HG02870 (cell line): Measurements from ENCODE around the gene ASIC1.
A peak's percentile ranks its signal among the peaks of the same experiment; 100 is the strongest.

Experiments used
- ATAC-seq: cut with Tn5 transposase; IDR thresholded peaks from one replicate; pipeline ENCODE4 v1.9.1; 2021; ENCODE audit warnings: mild to moderate bottlenecking, moderate library complexity; ENCODE audit not compliant: unreplicated experiment

The ASIC1 gene

DNA sequence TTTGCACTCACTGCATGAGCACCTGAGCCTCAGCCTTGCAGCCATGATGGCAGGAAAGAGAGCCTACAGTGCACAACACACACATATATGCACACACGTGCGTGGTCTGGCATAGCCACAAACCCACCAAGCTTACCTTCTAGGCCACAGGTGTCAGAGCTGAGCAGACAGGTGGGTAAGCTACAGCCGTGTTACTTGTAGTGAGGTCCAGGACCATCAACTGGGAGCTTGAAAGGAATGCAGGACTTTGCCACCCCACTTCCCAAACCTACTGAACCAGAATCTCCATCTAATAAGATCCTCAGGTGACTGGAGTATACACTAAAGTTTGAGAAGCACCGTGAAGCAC lies 2.7 kb downstream of the ASIC1 start:
- ATAC-seq: no peak

DNA sequence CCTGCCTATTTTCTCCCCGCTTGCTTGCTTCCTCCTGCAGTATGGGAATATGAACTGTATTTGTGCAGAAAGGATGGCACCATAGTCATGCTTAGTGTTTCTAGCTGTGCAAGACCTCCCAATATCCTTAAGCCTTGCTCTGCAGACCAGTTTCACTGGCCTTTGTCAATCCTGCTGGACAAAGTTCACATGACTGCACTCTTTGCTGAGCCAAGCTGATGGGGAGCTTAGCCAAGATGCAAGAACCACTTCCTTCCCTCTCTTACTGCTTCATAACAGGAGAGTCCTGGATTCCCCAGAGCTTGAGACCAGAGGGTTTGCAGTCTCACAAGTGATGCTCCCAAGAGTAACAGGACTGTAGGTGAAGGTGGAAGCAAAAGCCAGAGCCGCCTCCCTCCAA lies 3.8 kb downstream of the ASIC1 start:
- no peak for ATAC-seq

DNA sequence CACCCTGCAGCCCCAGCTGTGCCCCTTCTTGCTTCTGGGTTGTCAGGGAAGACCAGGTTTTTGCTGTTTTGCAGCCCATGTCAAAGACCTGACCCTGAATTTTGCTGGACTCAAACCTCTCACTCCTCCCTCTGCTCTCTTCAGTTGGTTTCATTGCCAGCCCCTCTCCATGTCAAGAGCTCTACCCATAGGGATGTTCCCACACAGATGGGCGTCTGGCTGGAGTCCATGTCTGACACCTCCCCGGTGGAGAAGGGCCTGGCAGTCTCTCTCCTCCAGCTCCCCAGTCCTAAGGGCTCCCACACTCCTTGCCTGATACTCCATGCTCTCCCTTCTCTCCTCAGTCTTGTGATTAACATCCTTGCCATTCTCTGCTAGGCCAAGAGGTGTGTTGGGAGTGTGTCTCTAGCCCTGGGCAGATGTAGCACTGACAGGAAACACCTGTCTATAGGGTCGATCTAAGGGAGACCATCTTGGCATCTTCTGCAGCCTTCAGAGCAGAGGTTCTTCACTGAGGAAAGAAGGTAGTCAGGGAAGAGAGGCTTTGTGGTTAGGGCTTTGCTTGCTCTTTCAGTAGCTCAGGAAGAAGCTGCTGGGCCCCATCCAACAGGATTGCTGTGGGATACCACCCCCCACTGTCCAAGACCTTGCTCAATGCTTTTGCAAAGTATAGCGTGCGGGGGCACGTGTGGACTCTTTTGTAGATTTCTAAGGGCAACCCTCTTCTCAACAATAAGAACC lies 4.7 kb downstream of the ASIC1 start:
- no peak for ATAC-seq

DNA sequence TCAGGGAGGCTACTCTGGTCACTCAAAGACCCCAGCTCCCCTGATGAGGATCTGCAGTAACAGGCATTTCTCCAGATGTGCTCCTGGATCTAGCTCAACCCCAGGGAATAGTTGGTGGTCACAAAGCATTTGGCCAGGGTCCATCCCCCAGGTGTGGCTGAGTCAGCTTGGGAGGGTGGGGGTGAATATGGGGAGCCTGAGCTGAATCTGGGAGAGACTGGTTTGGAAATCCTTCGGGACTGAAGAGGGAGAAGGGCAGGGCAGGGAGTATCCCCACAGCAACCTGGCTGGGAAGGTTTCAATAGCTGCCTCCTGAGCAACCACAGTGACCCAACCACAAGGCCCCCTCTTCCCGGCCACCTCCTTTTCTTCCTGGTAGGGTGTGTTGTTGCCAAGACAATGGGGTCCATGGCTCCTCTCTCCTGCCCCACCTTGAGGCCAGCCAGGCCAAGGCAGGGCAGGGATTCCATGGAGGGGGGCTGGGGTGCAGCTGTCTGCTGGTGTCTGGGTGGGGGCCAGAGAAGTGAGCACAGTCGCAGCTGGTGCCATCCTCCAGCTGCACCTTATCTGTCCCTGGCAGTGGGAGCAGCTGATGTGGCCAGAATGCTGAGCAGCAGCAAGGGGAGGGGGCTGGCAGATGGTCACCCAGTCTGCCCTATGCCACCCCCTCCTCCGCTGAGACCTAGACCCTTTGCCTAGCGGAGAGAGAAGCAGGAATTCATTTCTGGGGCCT lies 5.5 kb downstream of the ASIC1 start:
- ATAC-seq: no peak

DNA sequence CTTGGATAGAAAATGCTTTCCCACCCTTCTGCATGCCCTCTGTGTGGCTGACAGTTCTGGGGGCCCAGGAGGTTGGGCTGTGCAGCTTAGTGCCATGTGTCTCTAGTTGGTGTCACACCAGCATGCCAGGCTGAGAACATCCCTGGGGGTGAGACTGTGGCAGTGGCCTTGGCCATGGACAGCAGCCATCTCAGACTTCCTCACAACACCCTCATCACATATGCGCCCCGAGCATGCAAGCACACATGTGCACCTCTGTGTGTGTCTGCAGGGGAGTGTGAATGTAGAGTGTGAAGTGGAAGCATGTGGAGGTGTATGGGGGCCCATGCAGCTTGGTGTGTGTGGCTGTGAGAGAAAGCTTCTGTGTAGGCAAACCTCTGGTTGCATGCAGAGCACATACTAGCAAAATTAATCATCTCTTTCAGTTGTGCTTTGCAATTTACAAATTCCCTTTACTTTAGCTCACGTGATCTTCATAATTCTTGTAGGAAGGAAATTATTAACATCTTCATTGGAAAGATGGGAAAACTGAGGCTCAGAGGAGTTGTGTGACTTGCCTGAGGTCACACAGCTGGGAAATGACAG lies 8.4 kb downstream of the ASIC1 start:
- no peak for ATAC-seq

DNA sequence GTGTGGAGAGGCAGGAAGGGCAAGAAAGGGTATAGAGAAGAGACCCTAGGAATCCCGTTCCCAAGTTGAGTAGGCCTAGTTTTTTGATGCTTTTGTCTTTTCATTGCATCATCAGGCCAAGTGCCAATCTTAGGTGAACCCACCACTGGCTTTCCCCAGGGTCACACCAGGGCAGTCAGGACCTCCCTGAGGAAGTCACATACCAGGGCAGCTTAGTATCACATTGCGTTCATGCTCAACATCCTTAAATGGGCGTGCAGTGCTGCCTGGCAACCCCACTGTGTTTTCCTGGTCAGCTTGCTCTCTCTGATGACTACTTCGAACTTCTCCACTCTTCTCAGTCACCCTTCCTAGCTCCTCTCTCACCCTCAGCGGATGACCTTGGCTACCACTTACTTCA lies 9.0 kb downstream of the ASIC1 start:
- ATAC-seq: no peak

DNA sequence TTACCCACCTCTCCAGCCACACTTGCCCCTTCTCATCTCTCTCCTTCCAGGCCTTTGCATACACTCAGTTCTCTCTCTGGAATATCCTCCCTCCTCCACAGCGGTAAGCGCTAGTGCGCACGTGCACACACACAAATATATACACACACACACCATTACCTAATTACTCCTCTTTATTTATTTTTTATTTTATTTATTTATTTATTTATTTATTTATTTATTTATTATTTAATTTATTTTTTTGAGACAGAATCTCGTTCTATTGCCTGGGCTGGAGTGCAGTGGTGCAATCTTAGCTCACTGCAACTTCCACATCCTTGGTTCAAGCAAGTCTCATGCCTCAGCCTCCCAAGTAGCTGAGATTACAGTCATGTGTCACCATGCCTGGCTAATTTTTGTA lies 11.7 kb downstream of the ASIC1 start:
- no peak for ATAC-seq

DNA sequence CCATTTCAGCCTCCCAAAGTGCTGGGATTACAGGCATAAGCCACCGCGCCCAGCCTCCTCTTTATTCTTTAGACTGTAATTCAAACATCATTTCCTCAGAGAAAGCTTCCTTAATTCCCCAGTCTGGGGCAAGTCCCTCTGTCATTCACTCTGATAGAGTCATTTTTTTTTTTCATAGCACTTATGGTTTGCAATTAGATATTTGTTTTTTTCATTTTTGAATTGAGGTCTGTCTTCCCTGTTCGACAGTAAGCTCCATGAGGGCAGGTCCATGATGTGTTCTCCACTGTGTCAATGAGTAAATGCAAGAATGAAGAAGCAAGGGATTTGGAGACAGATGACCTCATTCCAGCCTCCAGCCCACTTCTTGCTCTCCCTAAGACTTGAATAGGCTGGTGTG lies 12.1 kb downstream of the ASIC1 start:
- no peak for ATAC-seq

DNA sequence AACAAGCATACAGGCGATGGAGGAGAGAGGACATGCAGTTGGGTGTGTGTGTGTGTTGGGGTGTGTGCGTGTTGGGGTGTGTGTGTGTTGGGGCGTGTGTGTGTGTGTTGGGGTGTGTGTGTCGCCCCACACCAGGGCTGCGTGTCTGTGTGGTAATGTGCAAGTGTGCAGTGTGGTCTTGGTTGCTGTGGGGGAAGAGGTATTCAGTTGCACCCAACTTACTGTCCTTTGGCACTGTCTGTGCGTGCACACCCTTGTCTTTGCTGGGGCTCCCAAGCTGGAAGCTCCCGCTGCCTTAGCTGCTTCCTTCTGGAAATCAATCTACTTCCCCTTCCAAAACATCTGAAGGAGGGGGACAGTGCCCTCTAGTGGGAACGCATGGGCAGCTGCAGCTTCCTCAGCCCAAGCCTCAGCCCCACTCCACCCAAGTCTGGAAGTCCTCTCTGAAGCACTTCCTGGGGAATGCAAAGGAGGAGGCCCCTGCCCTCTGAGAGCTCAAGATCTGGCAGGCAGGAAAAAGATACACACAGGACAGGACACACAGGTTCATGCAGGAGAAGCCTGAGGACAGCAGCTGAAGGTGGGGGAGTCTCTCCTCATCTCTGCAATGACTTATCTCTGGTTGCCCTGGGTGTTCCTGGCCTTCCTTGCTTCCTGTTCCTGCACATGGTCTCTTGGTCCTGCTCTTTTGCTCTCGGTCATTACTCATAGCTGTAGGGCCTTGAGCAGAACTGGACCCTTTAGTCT lies 13.1 kb downstream of the ASIC1 start:
- ATAC-seq: no peak

DNA sequence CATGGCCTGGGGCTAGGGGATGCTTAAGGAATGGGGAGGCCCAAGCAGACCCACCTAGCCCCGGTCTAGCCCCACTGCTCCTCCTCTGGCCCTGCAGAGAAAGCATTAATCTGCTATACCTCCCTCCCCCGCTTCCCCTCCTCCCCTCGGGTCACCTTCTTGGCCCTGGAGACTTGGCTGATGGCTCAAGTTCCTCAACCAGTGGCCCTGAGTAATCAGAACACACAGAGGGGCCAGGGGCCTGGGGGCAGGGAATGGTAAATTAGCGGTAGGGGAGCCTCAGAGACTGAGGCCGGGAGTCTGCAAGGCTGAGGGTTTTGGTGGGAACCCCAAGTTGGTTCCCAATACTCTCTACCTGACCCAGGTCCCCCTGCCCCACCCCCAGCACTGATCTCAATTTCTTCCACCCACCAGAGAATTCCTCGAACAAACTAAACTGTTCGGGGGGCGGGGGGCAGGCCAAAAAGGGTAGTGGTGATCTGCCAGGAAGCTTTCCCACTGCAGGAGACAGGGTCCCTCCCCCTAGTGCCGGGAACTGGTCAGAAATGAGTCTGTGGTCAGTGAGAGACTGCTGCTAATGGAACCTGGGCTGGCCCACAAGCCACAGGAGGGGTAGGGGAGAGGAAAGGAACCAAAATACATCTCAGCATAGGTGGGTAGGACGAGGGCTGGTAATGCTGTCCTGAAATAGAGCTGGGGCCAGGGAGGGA lies 15.0 kb downstream of the ASIC1 start:
- no peak for ATAC-seq

DNA sequence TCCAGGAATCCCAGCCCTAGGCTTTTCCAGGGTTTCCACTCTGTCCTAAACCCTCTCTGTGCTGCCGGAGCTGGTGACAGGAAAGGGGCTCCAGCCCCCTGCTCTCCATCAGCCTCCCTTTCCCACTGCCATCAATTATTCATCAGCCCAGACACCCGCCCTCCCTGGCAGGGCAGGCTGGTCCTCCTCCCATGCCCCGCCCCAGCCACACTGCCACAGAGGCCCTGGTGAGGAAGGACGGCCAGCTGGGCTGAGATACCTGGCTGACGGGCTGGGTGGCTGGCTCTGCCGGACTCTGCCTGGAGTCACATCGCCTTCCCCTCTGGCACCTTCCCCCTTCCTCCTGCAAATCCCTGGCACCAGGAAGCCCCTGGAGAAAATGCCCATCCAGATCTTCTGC lies 15.8 kb downstream of the ASIC1 start:
- ATAC-seq: no peak

DNA sequence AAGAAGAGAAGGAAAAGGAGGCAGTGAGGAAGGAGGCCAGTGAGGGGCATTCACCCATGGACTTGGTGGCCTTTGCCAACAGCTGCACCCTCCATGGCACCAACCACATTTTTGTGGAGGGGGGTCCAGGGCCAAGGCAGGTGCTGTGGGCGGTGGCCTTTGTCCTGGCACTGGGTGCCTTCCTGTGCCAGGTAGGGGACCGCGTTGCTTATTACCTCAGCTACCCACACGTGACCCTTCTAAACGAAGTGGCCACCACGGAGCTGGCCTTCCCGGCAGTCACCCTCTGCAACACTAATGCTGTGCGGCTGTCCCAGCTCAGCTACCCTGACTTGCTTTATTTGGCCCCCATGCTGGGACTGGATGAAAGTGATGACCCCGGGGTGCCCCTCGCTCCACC lies 16.3 kb downstream of the ASIC1 start:
- ATAC-seq: no peak

DNA sequence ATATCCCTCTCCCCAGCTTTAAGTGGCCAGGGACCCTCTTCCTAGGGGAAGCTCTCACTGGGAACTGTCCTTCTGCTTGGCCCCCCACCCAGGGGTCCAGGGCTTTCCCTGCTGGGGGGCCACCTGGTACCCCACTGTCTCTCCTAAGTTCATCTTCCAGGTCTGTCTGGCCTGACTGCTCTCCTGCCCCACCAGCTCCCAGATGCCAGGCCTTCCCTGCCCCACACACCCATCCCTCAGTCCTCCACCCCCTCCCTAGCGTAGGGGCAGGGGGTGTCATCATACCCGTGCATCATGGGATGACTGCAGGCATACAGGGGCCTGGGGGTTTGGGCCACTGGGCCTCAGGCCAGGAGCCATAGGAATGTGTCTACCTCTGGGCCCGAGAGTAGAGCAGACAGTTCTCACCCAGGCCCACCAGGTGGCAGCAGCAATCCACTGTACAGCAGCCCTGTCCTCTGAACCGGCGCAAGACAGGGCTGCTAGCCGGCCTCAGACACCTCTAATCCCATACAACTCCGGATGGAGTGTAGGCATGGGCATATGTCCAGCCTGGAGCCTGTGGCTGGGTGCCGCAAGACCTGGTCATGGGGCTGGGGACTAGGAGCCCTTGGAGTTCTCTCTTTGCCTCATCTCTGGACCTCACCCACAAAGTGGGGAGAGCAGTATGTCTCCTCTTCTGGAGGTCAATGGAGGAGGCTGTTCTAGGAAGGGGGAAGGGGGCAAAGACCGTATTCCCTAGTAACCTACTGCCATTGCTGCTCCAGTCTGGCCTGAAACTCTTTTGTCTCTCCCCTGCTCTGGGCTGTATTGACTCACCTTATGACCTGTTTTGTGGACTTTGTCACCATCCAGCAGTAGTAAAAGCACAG lies 17.8 kb downstream of the ASIC1 start:
- peak; percentile 83 for ATAC-seq

DNA sequence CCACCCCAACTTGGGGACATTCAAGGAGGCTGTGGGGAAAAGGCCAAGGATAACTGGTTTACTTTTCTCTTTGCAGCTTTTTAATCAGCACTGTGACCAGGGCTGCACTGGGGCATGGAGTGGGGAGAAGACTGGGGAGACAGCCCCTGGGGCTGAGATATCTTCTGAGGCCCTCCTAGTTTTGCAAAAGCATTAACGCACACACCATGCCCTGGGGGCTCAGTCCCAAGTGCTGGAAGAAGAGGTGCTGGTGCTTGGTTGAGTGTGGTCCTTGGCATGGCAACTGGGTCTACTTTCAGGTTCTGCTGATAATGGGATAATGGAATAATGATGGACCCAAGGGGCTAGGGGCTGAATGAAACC lies 18.4 kb downstream of the ASIC1 start:
- no peak for ATAC-seq

DNA sequence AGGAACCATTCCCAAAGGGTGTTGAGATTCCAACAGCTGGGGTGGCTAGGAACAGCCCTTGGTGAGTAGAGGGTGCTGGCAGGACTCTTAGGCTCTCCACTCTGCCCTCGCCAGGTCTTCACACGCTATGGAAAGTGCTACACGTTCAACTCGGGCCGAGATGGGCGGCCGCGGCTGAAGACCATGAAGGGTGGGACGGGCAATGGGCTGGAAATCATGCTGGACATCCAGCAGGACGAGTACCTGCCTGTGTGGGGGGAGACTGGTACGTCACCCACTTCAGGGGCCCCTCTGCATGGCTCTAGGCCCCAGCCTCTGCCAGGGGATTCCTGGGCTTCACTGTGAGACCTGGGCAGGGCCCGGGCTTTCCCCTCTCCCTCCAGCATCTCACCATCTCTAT lies 19.7 kb downstream of the ASIC1 start:
- no peak for ATAC-seq

DNA sequence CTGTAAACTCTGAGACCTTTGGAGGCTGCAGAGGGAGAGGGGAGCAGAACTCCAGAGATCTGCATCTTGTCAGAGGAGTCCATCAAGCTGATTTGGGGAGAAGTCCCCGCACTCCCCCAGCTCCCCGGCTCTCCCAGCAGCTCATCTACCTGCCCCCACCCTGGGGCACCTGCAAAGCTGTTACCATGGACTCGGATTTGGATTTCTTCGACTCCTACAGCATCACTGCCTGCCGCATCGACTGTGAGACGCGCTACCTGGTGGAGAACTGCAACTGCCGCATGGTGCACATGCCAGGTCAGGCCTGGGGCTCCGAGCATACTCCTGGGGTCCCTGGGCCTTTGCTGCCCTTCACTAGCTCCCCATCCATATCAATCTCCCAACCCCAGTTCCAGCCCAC lies 20.9 kb downstream of the ASIC1 start:
- ATAC-seq: no peak

DNA sequence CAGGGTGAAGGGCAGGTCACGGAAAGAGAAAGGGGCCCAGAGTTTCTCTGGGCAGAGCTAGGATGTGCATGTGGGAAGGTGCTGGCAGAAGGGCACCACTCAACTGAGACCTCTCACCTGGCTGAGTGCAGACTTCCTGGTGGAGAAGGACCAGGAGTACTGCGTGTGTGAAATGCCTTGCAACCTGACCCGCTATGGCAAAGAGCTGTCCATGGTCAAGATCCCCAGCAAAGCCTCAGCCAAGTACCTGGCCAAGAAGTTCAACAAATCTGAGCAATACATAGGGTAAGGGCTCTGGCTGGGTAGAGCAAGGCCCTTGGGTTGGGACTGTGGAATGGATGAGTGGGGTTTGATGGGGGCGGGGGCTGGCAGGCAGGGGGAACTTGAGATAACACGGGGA lies 22.4 kb downstream of the ASIC1 start:
- no peak for ATAC-seq

DNA sequence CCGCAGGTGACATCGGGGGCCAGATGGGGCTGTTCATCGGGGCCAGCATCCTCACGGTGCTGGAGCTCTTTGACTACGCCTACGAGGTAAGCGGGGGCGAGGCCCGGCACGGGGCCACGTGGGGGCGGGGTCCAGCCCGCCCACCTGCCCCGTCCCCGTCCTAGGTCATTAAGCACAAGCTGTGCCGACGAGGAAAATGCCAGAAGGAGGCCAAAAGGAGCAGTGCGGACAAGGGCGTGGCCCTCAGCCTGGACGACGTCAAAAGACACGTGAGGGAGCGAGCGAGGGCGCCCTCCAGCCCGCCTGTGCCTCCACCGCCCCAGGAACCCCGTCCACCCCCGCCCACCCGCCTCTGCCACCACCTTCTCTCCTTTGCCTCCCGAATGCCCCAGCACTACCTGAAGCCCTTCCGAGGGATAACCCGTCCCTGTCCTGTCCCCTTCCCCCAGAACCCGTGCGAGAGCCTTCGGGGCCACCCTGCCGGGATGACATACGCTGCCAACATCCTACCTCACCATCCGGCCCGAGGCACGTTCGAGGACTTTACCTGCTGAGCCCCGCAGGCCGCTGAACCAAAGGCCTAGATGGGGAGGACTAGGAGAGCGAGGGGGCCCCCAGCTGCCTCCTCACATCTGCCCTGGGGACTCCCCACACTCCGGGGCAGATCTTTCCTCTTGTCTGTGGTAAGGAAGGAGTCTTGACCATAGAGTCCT lies 23.9 kb downstream of the ASIC1 start:
- no peak for ATAC-seq

DNA sequence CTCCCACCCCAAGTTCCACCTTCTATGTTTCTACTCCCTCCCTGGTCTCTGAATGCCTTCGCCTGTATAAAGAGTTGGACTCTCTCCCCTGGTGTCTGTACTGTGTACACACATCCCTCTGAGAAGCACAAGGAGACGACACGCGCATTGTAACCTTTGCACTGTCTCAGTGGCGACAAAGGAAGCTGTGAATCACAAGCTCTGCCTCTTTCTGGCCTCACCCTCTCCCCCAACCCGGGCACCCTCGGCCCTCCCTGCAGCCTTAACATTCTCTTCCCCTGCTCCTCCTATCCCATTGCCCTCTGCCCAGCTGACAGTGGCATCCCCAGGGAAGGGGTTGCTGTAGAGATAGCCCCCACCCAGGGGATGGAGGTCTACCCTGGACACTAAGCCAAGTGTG lies 25.2 kb downstream of the ASIC1 start:
- no peak for ATAC-seq

DNA sequence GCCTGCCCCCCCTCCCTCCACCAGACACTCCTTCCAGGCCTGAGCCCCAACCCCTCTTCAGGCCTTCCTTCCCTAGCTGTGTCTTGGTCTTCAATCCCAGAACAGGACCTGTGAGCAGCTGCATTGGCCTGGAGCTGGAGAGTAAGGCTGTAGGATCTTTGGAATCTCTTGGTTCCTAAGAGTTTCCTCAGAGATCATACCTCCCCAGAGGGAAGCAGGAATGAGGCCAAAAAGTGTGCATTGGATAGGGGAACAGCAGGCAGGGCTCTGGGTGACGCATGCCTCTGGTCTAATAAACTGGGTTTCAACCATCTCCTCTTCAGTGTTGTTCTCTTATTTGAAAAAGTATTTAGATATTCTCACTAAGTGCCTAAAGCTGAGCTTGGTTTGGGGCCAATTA lies 25.9 kb downstream of the ASIC1 start:
- no peak for ATAC-seq
